GM12801 (cell line): Measurements from ENCODE around the gene ZFP2.

Experiments used
- TF ChIP-seq, protein P1 (sequence below): IDR thresholded peaks from one replicate; pipeline ENCODE4 v1.5.1; 2011; ENCODE audit warnings: control low read depth; ENCODE audit not compliant: insufficient read length; ENCODE audit errors: extremely low read depth

The ZFP2 gene

DNA sequence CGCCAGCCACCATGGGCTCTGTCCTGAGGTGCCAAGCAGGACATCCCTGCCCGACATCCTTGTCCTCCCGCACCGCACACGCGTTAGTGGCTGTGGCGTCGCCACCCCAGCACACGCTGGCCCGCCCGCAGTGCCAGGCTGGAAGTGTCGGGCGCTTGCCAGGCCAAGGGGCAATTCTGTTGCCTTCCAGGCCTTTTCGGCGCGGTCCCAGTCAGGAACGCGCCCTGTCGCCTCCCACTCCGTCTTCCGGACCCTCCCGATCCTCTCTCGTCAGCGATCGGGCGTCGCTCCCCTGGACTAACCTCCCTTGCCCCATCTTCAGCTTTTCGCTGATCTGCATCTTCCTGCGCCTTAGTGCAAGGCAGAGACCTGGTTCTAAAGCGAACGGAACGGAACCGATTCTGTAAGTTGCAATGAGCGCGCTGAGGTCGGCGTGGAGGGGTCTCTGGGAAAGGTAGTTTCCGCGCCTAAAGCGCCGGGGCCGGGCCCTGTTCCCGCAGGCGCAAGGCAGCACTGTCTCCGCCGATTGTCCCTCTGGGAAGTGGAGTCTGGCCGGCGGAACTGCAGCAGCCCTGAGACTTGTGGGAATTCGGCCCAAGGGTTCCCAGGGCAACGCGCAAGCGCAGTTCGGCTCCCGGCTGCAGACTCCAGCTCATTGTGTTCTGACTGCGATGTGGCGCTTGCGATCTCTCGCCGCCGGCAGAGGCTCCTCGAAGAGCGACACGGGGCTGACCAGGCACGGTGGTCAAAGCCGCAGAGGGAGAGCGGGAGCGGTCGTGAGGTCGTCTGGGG is 45.1 kb downstream of the ZFP2 start, which contains the start of gene ZNF454:
TSS of gene ZNF454 (plus strand) at position 630 of the 792 bp plus-strand sequence. CDS start 1,594 bp downstream, outside the sequence.
- TF ChIP-seq, protein P1, sequence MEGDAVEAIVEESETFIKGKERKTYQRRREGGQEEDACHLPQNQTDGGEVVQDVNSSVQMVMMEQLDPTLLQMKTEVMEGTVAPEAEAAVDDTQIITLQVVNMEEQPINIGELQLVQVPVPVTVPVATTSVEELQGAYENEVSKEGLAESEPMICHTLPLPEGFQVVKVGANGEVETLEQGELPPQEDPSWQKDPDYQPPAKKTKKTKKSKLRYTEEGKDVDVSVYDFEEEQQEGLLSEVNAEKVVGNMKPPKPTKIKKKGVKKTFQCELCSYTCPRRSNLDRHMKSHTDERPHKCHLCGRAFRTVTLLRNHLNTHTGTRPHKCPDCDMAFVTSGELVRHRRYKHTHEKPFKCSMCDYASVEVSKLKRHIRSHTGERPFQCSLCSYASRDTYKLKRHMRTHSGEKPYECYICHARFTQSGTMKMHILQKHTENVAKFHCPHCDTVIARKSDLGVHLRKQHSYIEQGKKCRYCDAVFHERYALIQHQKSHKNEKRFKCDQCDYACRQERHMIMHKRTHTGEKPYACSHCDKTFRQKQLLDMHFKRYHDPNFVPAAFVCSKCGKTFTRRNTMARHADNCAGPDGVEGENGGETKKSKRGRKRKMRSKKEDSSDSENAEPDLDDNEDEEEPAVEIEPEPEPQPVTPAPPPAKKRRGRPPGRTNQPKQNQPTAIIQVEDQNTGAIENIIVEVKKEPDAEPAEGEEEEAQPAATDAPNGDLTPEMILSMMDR: no peak

DNA sequence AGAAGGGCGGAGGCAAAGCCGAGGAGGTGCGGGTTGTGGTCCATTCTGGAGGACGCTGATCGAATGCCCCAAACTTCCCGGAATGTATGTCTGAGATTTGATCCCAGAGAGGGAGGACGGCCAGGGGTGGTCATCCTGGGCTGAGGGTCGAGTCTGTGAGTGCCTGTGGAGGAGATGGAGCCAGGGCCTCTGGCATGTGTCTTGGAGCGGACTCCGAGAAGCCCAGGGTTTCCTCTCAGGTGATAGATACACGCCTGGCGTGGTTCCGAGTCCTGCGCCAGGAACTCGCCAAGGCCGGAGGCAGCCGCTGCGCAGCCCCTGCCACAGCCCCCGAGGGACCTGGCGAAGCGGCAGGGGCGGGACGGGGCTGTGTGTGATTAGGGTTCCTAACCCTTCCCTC is 45.6 kb downstream of the ZFP2 start:
- TF ChIP-seq, protein P1: no peak

DNA sequence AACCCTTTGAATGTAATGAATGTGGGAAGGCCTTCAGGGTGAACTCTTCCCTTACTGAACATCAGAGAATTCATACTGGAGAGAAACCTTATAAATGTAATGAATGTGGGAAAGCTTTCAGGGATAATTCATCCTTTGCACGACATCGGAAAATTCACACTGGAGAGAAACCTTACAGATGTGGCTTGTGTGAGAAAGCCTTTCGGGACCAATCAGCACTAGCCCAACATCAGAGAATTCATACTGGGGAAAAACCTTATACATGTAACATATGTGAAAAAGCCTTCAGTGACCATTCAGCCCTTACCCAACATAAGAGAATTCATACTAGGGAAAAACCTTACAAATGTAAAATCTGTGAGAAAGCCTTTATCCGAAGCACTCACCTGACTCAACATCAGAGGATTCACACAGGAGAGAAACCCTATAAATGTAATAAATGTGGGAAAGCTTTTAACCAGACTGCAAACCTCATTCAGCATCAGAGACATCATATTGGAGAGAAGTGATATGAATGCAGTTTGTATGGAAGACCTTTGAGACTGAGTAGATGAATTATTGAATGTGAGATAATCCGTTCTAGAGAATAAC is 69.8 kb downstream of the ZFP2 start:
- TF ChIP-seq, protein P1: no peak

DNA sequence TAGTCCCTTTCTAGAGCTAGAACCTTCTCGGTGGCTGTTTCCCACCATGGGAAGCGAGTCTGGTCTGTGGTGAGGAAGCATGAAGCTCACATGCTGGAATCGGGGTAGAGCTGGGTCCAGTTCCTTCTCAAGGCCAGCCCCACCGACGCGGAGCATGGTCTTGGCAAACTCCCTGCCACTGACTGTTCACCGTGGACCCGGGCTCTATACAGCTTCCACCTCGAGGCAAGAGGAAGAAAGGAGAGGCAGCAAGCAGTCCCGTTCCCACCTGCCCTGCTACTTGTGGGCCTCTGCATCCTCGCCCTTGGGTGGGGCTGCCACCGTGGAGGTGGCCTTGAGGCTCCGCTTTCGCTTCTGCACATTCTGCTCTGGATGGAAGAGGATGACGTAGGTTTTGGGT is 85.7 kb downstream of the ZFP2 start:
- TF ChIP-seq, protein P1: no peak
